H9 (cell line): Measurements from ENCODE around the gene SPAG5. TPM values are rescaled to one million over a fixed set of nuclear protein-coding genes. Genes with fewer than 3 reads are reported as not detected.

ENCODE experiments used
- DNase-seq: peaks from one replicate; pipeline ENCODE4 v3.0.0-alpha.2; 2017
- H2AFZ ChIP-seq: one replicate; pipeline ENCODE4 v1.6.1; 2013; ENCODE audit warnings: mild to moderate bottlenecking, low read length, control low read depth, moderate library complexity
- H2AK5ac ChIP-seq: 2 replicates; pipeline ENCODE4 v1.6.1; 2013; ENCODE audit warnings: low read length, control low read depth, mixed read lengths; ENCODE audit not compliant: insufficient read length
- H2BK120ac ChIP-seq: one replicate; pipeline ENCODE4 v1.6.1; 2013; ENCODE audit warnings: low read depth, mild to moderate bottlenecking, low read length, control low read depth, inconsistent platforms; ENCODE audit not compliant: poor library complexity, severe bottlenecking
- H2BK12ac ChIP-seq: 2 replicates; pipeline ENCODE4 v1.6.1; 2013; ENCODE audit warnings: low read length, control low read depth, mixed read lengths, low read depth; ENCODE audit not compliant: insufficient read length
- H2BK15ac ChIP-seq: 2 replicates; pipeline ENCODE4 v1.6.1; 2013; ENCODE audit warnings: low read depth, low read length, control low read depth
- H2BK20ac ChIP-seq: one replicate; pipeline ENCODE4 v1.6.1; 2013; ENCODE audit warnings: low read depth, mild to moderate bottlenecking, low read length, control low read depth, inconsistent platforms; ENCODE audit not compliant: poor library complexity, severe bottlenecking
- H2BK5ac ChIP-seq: 2 replicates; pipeline ENCODE4 v1.6.1; 2013; ENCODE audit warnings: low read length, control low read depth, mixed read lengths; ENCODE audit not compliant: insufficient read length
- H3K14ac ChIP-seq: 2 replicates; pipeline ENCODE4 v1.6.1; 2013; ENCODE audit warnings: low read length, control low read depth; ENCODE audit not compliant: insufficient read depth
- H3K18ac ChIP-seq: 2 replicates; pipeline ENCODE4 v1.6.1; 2013; ENCODE audit warnings: low read depth, mild to moderate bottlenecking, mixed read lengths, low read length, control low read depth; ENCODE audit not compliant: insufficient read length
- H3K23ac ChIP-seq: 2 replicates; pipeline ENCODE4 v1.6.1; 2013; ENCODE audit warnings: low read length, control low read depth, mixed read lengths, low read depth; ENCODE audit not compliant: insufficient read length
- H3K23me2 ChIP-seq: 2 replicates; pipeline ENCODE4 v1.6.1; 2013; ENCODE audit warnings: low read depth, mild to moderate bottlenecking, mixed read lengths, low read length, control low read depth; ENCODE audit not compliant: insufficient read length, poor library complexity, severe bottlenecking
- H3K27ac ChIP-seq: 2 replicates; pipeline ENCODE4 v1.5.1; 2013; ENCODE audit warnings: low read length, control low read depth, mixed read lengths, low read depth; ENCODE audit not compliant: insufficient read length
- H3K27me3 ChIP-seq: 2 replicates; pipeline ENCODE4 v1.6.1; 2013; ENCODE audit warnings: low read length, control low read depth, inconsistent platforms; ENCODE audit not compliant: insufficient read depth
- H3K4ac ChIP-seq: 2 replicates; pipeline ENCODE4 v1.6.1; 2013; ENCODE audit warnings: low read depth, mild to moderate bottlenecking, control low read depth, inconsistent platforms, low read length, moderate library complexity
- H3K4me1 ChIP-seq: 2 replicates; pipeline ENCODE4 v1.6.1; 2013; ENCODE audit warnings: low read length, control low read depth, inconsistent platforms; ENCODE audit not compliant: insufficient read depth
- H3K4me2 ChIP-seq: 2 replicates; pipeline ENCODE4 v1.6.1; 2013; ENCODE audit warnings: low read length, control low read depth, mixed read lengths; ENCODE audit not compliant: insufficient read length, insufficient read depth
- H3K56ac ChIP-seq: 2 replicates; pipeline ENCODE4 v1.6.1; 2013; ENCODE audit warnings: low read depth, mild to moderate bottlenecking, mixed read lengths, low read length, control low read depth; ENCODE audit not compliant: insufficient read length
- H3K79me1 ChIP-seq: 2 replicates; pipeline ENCODE4 v1.6.1; 2013; ENCODE audit warnings: low read depth, mild to moderate bottlenecking, moderate library complexity, low read length, control low read depth, inconsistent platforms; ENCODE audit not compliant: insufficient read depth, poor library complexity, severe bottlenecking
- H3K79me2 ChIP-seq: 2 replicates; pipeline ENCODE4 v1.6.1; 2013; ENCODE audit warnings: low read length, control low read depth, inconsistent platforms; ENCODE audit not compliant: insufficient read depth
- H3K9ac ChIP-seq: 2 replicates; pipeline ENCODE4 v1.6.1; 2013; ENCODE audit warnings: low read length, control low read depth, mixed read lengths; ENCODE audit not compliant: insufficient read length; ENCODE audit errors: extremely low read depth
- H3K9me3 ChIP-seq: one replicate; pipeline ENCODE4 v1.6.1; 2013; ENCODE audit warnings: low read depth, low read length, inconsistent platforms; ENCODE audit not compliant: control insufficient read depth
- H3T11ph ChIP-seq: one replicate; pipeline ENCODE4 v1.6.1; 2013; ENCODE audit warnings: mild to moderate bottlenecking, low read length, control low read depth, inconsistent platforms
- H4K20me1 ChIP-seq: one replicate; pipeline ENCODE4 v1.6.1; 2013; ENCODE audit not compliant: control insufficient read depth, insufficient read length, insufficient read depth
- H4K5ac ChIP-seq: 2 replicates; pipeline ENCODE4 v1.6.1; 2013; ENCODE audit warnings: low read depth, mild to moderate bottlenecking, mixed read lengths, low read length, control low read depth; ENCODE audit not compliant: insufficient read length
- H4K8ac ChIP-seq: replicated peaks from 2 replicates; pipeline ENCODE4 v1.6.1; 2013; ENCODE audit warnings: low read length, control low read depth, mixed read lengths, low read depth; ENCODE audit not compliant: insufficient read length
- H4K91ac ChIP-seq: 2 replicates; pipeline ENCODE4 v1.6.1; 2013; ENCODE audit warnings: low read depth, mild to moderate bottlenecking, moderate library complexity, mixed read lengths, low read length, control low read depth; ENCODE audit not compliant: insufficient read length
- H3K27ac Mint-ChIP-seq, 3 experiments: 2 replicates in 2 of 3; 3 replicates in 1 of 3; pipeline ENCODE4 v1.8.0; 2020 to 2021; ENCODE audit warnings: mixed read lengths in 3 of 3, mild to moderate bottlenecking in 1 of 3, moderate library complexity in 1 of 3
- H3K27me3 Mint-ChIP-seq: 2 replicates; pipeline ENCODE4 v1.8.0; 2021; ENCODE audit warnings: low read depth, mild to moderate bottlenecking, moderate library complexity, mixed read lengths
- H3K36me3 Mint-ChIP-seq, 3 experiments: 2 replicates in 2 of 3; 3 replicates in 1 of 3; pipeline ENCODE4 v1.8.0; 2020 to 2021; ENCODE audit warnings: low read depth in 3 of 3, mixed read lengths in 3 of 3; ENCODE audit not compliant: insufficient read depth in 1 of 3
- H3K4me1 Mint-ChIP-seq, 2 experiments: 2 replicates each; pipeline ENCODE4 v1.8.0; 2020; ENCODE audit warnings: mixed read lengths in 2 of 2
- H3K4me3 Mint-ChIP-seq, 2 experiments: 2 replicates in 1 of 2; 3 replicates in 1 of 2; pipeline ENCODE4 v1.8.0; 2020 to 2021; ENCODE audit warnings: mild to moderate bottlenecking in 2 of 2, mixed read lengths in 2 of 2, moderate library complexity in 1 of 2
- H3K9me3 Mint-ChIP-seq, 2 experiments: 2 replicates in 1 of 2; 3 replicates in 1 of 2; pipeline ENCODE4 v1.8.0; 2020; ENCODE audit warnings: mild to moderate bottlenecking in 2 of 2, mixed read lengths in 2 of 2, moderate library complexity in 1 of 2
- CTCF ChIP-seq: fragments of 200-600 bp; sonication (generic); conservative IDR thresholded peaks from 3 replicates; pipeline ENCODE4 v1.8.0; 2021; ENCODE audit warnings: antibody characterized with exemption, mild to moderate bottlenecking
- total RNA-seq: library from RNA; stranded (reverse); gene quantifications from 2 replicates; pipeline ENCODE4 v1.2.1, GENCODE V29; 2021

The SPAG5 gene
- total RNA-seq, 1 experiment from 2014 or later, result 122 TPM

GRCh38 chr17:28573040-28573380 is 25.8 kb downstream of the SPAG5 start:
- H3K4ac ChIP-seq, result no peak overlapping the region
- H3K36me3 Mint-ChIP-seq, result peaks cover 11 to 29% (median 29%) of the 10 kb centered on the region in 3 experiments; a peak in 6 of 7 replicates
- H4K8ac ChIP-seq, result no peak overlapping the region
- no peaks in the 10 kb centered on the region for H3K9me3 ChIP-seq
- no peak overlapping the region for H2BK120ac ChIP-seq
- no peaks in the 10 kb centered on the region for H3K79me1 ChIP-seq
- no peak for TF ChIP-seq CTCF
- no peak overlapping the region for H3K4me2 ChIP-seq
- no peak overlapping the region for H3K56ac ChIP-seq
- DNase-seq, result no peak
- no peak overlapping the region for H2AK5ac ChIP-seq
- H3K9me3 Mint-ChIP-seq, result no peaks in the 10 kb centered on the region
- no peak overlapping the region for H2AFZ ChIP-seq
- H3K9ac ChIP-seq, result no peak overlapping the region
- H2BK5ac ChIP-seq, result no peak overlapping the region
- no peak overlapping the region for H2BK20ac ChIP-seq
- H4K20me1 ChIP-seq, result peaks cover 2% of the 10 kb centered on the region
- H2BK15ac ChIP-seq, result no peak overlapping the region
- H3K14ac ChIP-seq, result no peak overlapping the region
- H2BK12ac ChIP-seq, result no peak overlapping the region
- H4K5ac ChIP-seq, result no peak overlapping the region
- no peaks in the 10 kb centered on the region for H3K79me2 ChIP-seq
- no peaks in the 10 kb centered on the region for H3K4me1 ChIP-seq
- no peak overlapping the region for H3K27ac Mint-ChIP-seq
- H3K27me3 Mint-ChIP-seq, result peaks cover 7% of the 10 kb centered on the region
- no peak overlapping the region for H4K91ac ChIP-seq
- no peaks in the 10 kb centered on the region for H3K27me3 ChIP-seq
- no peak overlapping the region for H3K27ac ChIP-seq
- H3K18ac ChIP-seq, result no peak overlapping the region
- H3T11ph ChIP-seq, result no peak overlapping the region
- peaks cover 11% of the 10 kb centered on the region for H3K23me2 ChIP-seq
- peak overlapping the region in 1 of 2 experiments; percentile 97; a peak in 1 of 5 replicates for H3K4me3 Mint-ChIP-seq
- H3K4me1 Mint-ChIP-seq, result peaks cover 24 to 40% of the 10 kb centered on the region in 2 experiments
- no peak overlapping the region for H3K23ac ChIP-seq
